OCI-LY7 (cell line): ENCODE results near the gene NEDD9. TPM values are rescaled to one million over a fixed set of nuclear protein-coding genes. Genes with fewer than 3 reads are reported as not detected.

Experiments
- BruUV-seq: library from RNA; stranded (reverse); fragments of 400-500 nt; replicated peaks from 2 replicates; lab custom pipeline; 2021; lab: Mats Ljungman, UMichigan
- CTCF ChIA-PET: fragments of 300-600 bp; sonication (Branson Sonifier 250); formaldehyde crosslinking; loops from one replicate; lab custom pipeline; 2022; ENCODE audit warnings: antibody characterized with exemption; ENCODE audit not compliant: unreplicated experiment; lab: Charles Lee
- POLR2A ChIA-PET: fragments of 300-600 bp; sonication (Branson Sonifier 250); formaldehyde crosslinking; loops from one replicate; lab custom pipeline; 2022; ENCODE audit warnings: antibody characterized with exemption; lab: Charles Lee
- DNase-seq: peaks from one replicate; pipeline ENCODE4 v3.0.0-alpha.2; 2015; ENCODE audit warnings: low spot score
- H2AFZ ChIP-seq: fragments of 200-600 bp; sonication (generic), shearing (Covaris generic); 2 replicates; pipeline ENCODE4 v1.6.1; 2014; ENCODE audit warnings: mild to moderate bottlenecking, antibody characterized with exemption, low read length, moderate library complexity
- H3K27ac ChIP-seq: fragments of 200-600 bp; sonication (generic); 2 replicates; pipeline ENCODE4 v1.5.1; 2014; ENCODE audit warnings: mixed run types, low read depth, mild to moderate bottlenecking, moderate library complexity, low read length, inconsistent platforms; ENCODE audit not compliant: poor library complexity, severe bottlenecking
- H3K36me3 ChIP-seq: fragments of 200-600 bp; sonication (generic); 2 replicates; pipeline ENCODE4 v1.6.1; 2014; ENCODE audit warnings: mild to moderate bottlenecking, antibody characterized with exemption, low read length, moderate library complexity, mixed read lengths; ENCODE audit not compliant: insufficient read depth
- H3K4me1 ChIP-seq: fragments of 200-600 bp; sonication (generic); 2 replicates; pipeline ENCODE4 v1.5.1; 2014; ENCODE audit warnings: mild to moderate bottlenecking, low read length; ENCODE audit not compliant: insufficient read depth, poor library complexity, severe bottlenecking
- H3K4me2 ChIP-seq: fragments of 200-600 bp; sonication (generic); 2 replicates; pipeline ENCODE4 v1.6.1; 2014; ENCODE audit warnings: mild to moderate bottlenecking, low read length
- H3K4me3 ChIP-seq: fragments of 200-600 bp; sonication (generic); 2 replicates; pipeline ENCODE4 v1.5.1; 2014; ENCODE audit warnings: mild to moderate bottlenecking, low read depth, low read length; ENCODE audit not compliant: poor library complexity, severe bottlenecking
- H3K79me2 ChIP-seq: fragments of 200-600 bp; sonication (generic); 2 replicates; pipeline ENCODE4 v1.6.1; 2016; ENCODE audit warnings: low read depth, mild to moderate bottlenecking, low read length, moderate library complexity, mixed read lengths; ENCODE audit not compliant: insufficient read depth
- H3K9me2 ChIP-seq: fragments of 200-600 bp; sonication (generic); 2 replicates; pipeline ENCODE4 v1.6.1; 2016; ENCODE audit warnings: mild to moderate bottlenecking, low read length, mixed read lengths; ENCODE audit not compliant: insufficient read depth
- H3K9me3 ChIP-seq: fragments of 200-600 bp; sonication (generic); 2 replicates; pipeline ENCODE4 v1.6.1; 2014; ENCODE audit warnings: mild to moderate bottlenecking, mixed run types, low read length, mixed read lengths
- H4K20me1 ChIP-seq: fragments of 200-600 bp; sonication (generic); 2 replicates; pipeline ENCODE4 v1.6.1; 2014; ENCODE audit warnings: mild to moderate bottlenecking, antibody characterized with exemption, low read length, moderate library complexity, mixed read lengths; ENCODE audit not compliant: insufficient read depth
- EZH2phosphoT487 ChIP-seq: fragments of 200-600 bp; sonication (generic); IDR thresholded peaks from 2 replicates; pipeline ENCODE4 v1.6.1; 2018; ENCODE audit warnings: low read depth, borderline replicate concordance, mild to moderate bottlenecking, mixed run types, antibody characterized with exemption, low read length, moderate library complexity, mixed read lengths
- intact Hi-C: fragments of 100-400 bp; cut with micrococcal nuclease; formaldehyde crosslinking; loops from one replicate; pipeline ENCODE4 v1.10.0; 2022; ENCODE audit not compliant: unreplicated experiment
- total RNA-seq, 2 experiments: library from RNA; depleted of rRNA in 1 of 2; stranded (reverse); fragments of >200 nt in 1 of 2; shearing (Covaris generic) in 1 of 2; gene quantifications; 2 replicates each; pipeline ENCODE4 v1.2.3, GENCODE V29; 2014 to 2022
- TF ChIP-seq, protein P1 (sequence below): fragments of 200-600 bp; sonication (generic); conservative IDR thresholded peaks from 2 replicates; pipeline ENCODE4 v1.5.1; 2014; ENCODE audit warnings: mild to moderate bottlenecking, antibody characterized with exemption, low read length, moderate library complexity, mixed read lengths

NEDD9 gene
- total RNA-seq, 2 experiments from 2014 or later, result 13.0 to 41.6 TPM

DNA sequence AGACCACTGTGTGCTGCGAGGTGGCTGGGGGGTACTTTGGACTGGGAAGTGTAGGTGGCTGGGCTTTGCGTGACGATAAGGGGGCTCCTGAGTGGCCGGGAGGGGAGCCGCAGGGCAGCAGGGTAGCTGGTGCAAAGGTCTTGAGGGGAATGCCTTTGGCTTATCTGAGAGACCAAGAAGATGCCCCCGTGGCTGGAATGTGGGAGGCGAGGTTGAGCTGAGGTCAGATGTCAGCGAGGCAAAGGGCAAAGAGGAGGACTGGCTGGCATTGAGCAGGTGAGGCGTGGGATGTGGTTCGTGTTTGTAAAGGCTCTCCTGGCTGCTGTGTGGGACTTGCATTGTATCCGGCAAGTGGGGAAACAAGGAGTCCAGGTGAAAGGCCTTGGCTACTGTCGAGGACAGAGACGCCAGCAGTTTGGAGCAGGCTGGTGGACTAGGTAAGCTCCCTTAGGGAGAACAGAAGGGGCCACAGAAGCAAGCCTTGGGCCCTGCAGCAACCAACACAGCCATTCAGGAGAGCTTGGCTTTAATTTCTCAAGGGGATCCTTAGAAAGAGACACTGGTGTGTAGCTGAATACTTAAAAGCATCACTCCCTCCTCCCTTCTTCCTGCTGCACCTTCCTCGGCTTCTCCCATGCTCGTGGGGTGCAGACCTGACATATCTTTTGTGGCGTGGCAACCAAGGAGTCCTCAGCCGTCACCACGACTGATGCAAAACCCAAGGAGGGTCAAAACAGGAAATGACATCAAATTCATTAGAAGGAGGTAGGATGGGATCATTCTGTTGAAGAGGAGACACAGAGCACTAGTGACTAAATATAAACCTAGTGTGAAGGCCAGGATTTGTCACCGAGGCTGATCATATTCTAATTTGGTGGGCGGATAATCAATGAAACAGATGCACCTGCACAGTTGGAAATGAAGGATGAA lies 67.5 kb downstream of the NEDD9 start:
- H3K36me3 ChIP-seq, result no peaks in the 10 kb centered on the region
- no peaks in the 10 kb centered on the region for H4K20me1 ChIP-seq
- no peaks in the 10 kb centered on the region for H3K79me2 ChIP-seq
- H3K4me1 ChIP-seq, result no peaks in the 10 kb centered on the region
- H2AFZ ChIP-seq, result no peak overlapping the region
- no peak for DNase-seq
- no peaks in the 10 kb centered on the region for H3K9me2 ChIP-seq
- TF ChIP-seq EZH2phosphoT487, result no peak
- TF ChIP-seq, protein P1, sequence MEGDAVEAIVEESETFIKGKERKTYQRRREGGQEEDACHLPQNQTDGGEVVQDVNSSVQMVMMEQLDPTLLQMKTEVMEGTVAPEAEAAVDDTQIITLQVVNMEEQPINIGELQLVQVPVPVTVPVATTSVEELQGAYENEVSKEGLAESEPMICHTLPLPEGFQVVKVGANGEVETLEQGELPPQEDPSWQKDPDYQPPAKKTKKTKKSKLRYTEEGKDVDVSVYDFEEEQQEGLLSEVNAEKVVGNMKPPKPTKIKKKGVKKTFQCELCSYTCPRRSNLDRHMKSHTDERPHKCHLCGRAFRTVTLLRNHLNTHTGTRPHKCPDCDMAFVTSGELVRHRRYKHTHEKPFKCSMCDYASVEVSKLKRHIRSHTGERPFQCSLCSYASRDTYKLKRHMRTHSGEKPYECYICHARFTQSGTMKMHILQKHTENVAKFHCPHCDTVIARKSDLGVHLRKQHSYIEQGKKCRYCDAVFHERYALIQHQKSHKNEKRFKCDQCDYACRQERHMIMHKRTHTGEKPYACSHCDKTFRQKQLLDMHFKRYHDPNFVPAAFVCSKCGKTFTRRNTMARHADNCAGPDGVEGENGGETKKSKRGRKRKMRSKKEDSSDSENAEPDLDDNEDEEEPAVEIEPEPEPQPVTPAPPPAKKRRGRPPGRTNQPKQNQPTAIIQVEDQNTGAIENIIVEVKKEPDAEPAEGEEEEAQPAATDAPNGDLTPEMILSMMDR, result no peak
- no peak overlapping the region for H3K4me3 ChIP-seq
- H3K27ac ChIP-seq, result no peak overlapping the region
- POLR2A ChIA-PET, result interaction anchor here (0.7 kb wide), 1 partner anchor 15 kb away, joined by 3 read pairs; no protein-coding TSS in a partner anchor
- CTCF ChIA-PET, result no interaction called here
- no peak overlapping the region for H3K4me2 ChIP-seq
- BruUV-seq, result no TSS peak
- no peaks in the 10 kb centered on the region for H3K9me3 ChIP-seq
- intact Hi-C loops, result no loop called here

DNA sequence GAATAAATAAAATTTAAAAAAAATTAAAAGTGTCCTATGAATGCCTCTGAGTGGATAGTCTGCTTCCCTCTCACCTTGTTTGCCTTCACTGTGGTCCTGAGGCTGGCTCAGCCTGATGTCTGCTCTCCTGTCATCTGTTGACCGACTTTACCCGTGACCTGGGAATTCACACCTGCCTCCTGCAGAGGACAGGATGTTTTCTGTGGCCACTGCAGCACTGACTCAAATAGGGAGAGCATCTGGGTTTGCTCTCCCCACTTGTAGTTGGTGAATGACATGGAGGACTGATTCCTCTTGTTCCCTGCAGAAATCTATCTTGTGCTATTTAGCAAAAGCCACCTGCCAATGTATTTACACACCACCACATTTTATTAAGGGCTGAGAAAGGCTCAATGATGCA lies 68.5 kb downstream of the NEDD9 start:
- no peaks in the 10 kb centered on the region for H3K9me3 ChIP-seq
- CTCF ChIA-PET, result no interaction called here
- H3K4me3 ChIP-seq, result no peak overlapping the region
- no peak for DNase-seq
- H3K27ac ChIP-seq, result no peak overlapping the region
- intact Hi-C loops, result no loop called here
- no peaks in the 10 kb centered on the region for H4K20me1 ChIP-seq
- no peak overlapping the region for H3K4me2 ChIP-seq
- H2AFZ ChIP-seq, result no peak overlapping the region
- H3K9me2 ChIP-seq, result no peaks in the 10 kb centered on the region
- TF ChIP-seq, protein P1, result no peak
- no peak for TF ChIP-seq EZH2phosphoT487
- no peaks in the 10 kb centered on the region for H3K79me2 ChIP-seq
- POLR2A ChIA-PET, result no interaction called here
- no TSS peak for BruUV-seq
- H3K4me1 ChIP-seq, result no peaks in the 10 kb centered on the region
- H3K36me3 ChIP-seq, result no peaks in the 10 kb centered on the region

- CTCF ChIA-PET, result no interaction called here
Measured at GRCh38 chr6:11162262-11162661, 70.2 kb downstream of the NEDD9 start.

More at GRCh38 chr6:11162262-11162661, 70.2 kb downstream of the NEDD9 start:
- Histone ChIP-seq H3K9me3 (no peaks in the 10 kb centered on the region), H3K36me3 (no peaks in the 10 kb centered on the region), H3K4me3 (no peak overlapping the region), H2AFZ (no peak overlapping the region), H3K27ac (no peak overlapping the region), H4K20me1 (no peaks in the 10 kb centered on the region), H3K79me2 (no peaks in the 10 kb centered on the region), H3K4me2 (no peak overlapping the region), H3K4me1 (no peaks in the 10 kb centered on the region), H3K9me2 (no peaks in the 10 kb centered on the region)
- BruUV-seq, result no TSS peak
- intact Hi-C loops, result no loop called here
- POLR2A ChIA-PET, result interaction anchor here (0.6 kb wide), 1 partner anchor 754 kb away, joined by 4 read pairs; no protein-coding TSS in a partner anchor
- no peak for TF ChIP-seq EZH2phosphoT487
- TF ChIP-seq, protein P1, result no peak
- DNase-seq, result no peak
